HG03097 (cell line): Measurements from ENCODE around the gene CORIN.
"Not testable (repeated sequence)": the region's sequence is repeated elsewhere in the genome, so short reads cannot be mapped to it uniquely, and the experiment has no call there.

Experiments
- ATAC-seq: cut with Tn5 transposase; IDR thresholded peaks from one replicate; pipeline ENCODE4 v1.9.1; 2021; ENCODE audit not compliant: unreplicated experiment, low FRiP score

The CORIN gene

GRCh38 chr4:47733302-47734175, 104.3 kb downstream of the CORIN start:
- ATAC-seq = no peak

- ATAC-seq = no peak
These were observed 106.7 kb downstream of the CORIN start for GRCh38 chr4:47731182-47731581.

- no peak for ATAC-seq
These were observed 108.7 kb downstream of the CORIN start for GRCh38 chr4:47729131-47729680.

- ATAC-seq = no peak
These were observed 115.8 kb downstream of the CORIN start for GRCh38 chr4:47721892-47722575.

- ATAC-seq = no peak
These were observed 116.4 kb downstream of the CORIN start for GRCh38 chr4:47721485-47721884.

- no peak for ATAC-seq
These were observed 117.1 kb downstream of the CORIN start for GRCh38 chr4:47720787-47721186.

GRCh38 chr4:47719576-47719975, 118.3 kb downstream of the CORIN start:
- no peak for ATAC-seq

GRCh38 chr4:47718696-47719095, 119.2 kb downstream of the CORIN start:
- no peak for ATAC-seq

GRCh38 chr4:47717188-47717587, 120.7 kb downstream of the CORIN start:
- ATAC-seq = no peak

- ATAC-seq = no peak
These were observed 122.0 kb downstream of the CORIN start for GRCh38 chr4:47715716-47716416.

- ATAC-seq = no peak
These were observed 123.6 kb downstream of the CORIN start for GRCh38 chr4:47714269-47714668.

- ATAC-seq = no peak
These were observed 124.6 kb downstream of the CORIN start for GRCh38 chr4:47713129-47713834.

GRCh38 chr4:47711646-47712045, 126.2 kb downstream of the CORIN start:
- no peak for ATAC-seq

GRCh38 chr4:47711183-47711582, 126.7 kb downstream of the CORIN start:
- no peak for ATAC-seq

GRCh38 chr4:47706352-47706751, 131.5 kb downstream of the CORIN start:
- not testable (repeated sequence) for ATAC-seq

- no peak for ATAC-seq
These were observed 132.4 kb downstream of the CORIN start for GRCh38 chr4:47705326-47705981.

GRCh38 chr4:47704693-47705325, 133.1 kb downstream of the CORIN start:
- ATAC-seq = no peak

GRCh38 chr4:47703956-47704355, 133.9 kb downstream of the CORIN start:
- ATAC-seq = no peak

GRCh38 chr4:47703008-47703407, 134.9 kb downstream of the CORIN start:
- ATAC-seq = no peak
